Measurements from ENCODE around the gene SERTAD2.

The SERTAD2 gene

DNA sequence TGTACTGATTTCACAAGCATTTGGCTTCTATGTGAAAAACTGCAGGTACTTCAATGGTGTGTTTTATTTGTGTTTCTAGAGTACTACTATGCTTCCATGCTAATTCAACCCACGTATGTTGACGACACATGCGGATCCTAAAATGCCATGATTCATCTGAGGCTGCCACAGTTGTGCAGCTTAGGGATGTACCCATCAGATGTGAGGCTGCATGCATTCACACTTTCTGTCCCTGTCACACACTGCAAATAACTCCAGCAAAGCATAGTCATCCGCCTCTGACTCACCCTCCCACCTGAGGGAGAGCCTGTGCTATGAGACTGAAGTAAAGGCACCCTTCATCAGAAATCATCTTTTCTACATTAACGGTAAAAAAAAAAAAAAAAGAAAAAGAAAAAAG, 22.1 kb upstream of the SERTAD2 start:
- no peak for DNase-seq (ENCODE audit: extremely low read depth, low read depth)

DNA sequence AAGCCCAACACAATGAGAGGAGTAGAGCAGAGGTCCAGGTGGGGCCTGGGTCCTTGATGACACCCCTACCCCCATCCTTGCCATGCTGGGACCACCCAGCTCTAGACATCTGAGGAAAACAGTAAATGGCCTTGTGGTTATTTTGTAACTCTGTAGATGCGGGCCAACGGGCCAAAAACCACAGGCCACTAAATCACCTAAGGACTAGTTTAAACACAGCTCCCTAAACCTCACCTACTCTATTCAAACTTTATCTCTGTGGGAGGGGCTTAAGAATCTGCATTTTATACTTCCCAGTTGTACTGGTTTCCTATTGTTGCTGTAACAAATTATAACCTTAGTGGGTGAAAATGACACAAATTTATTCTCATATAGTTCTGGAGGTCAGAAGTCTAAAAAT, 19.0 kb upstream of the SERTAD2 start:
- TF ChIP-seq, protein P1, sequence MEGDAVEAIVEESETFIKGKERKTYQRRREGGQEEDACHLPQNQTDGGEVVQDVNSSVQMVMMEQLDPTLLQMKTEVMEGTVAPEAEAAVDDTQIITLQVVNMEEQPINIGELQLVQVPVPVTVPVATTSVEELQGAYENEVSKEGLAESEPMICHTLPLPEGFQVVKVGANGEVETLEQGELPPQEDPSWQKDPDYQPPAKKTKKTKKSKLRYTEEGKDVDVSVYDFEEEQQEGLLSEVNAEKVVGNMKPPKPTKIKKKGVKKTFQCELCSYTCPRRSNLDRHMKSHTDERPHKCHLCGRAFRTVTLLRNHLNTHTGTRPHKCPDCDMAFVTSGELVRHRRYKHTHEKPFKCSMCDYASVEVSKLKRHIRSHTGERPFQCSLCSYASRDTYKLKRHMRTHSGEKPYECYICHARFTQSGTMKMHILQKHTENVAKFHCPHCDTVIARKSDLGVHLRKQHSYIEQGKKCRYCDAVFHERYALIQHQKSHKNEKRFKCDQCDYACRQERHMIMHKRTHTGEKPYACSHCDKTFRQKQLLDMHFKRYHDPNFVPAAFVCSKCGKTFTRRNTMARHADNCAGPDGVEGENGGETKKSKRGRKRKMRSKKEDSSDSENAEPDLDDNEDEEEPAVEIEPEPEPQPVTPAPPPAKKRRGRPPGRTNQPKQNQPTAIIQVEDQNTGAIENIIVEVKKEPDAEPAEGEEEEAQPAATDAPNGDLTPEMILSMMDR (IDR thresholded peaks at IDR 0.05; ENCODE audit: low read depth, low read length, missing control alignments), result no peak
- H3K4me3 ChIP-seq (replicated peaks; ENCODE audit: low read depth, low read length), result no peak overlapping the region
- DNase-seq (ENCODE audit: extremely low read depth, low read depth), result no peak

More for the DNA sequence above, 22.1 kb upstream of the SERTAD2 start:
- TF ChIP-seq, protein P1 (IDR thresholded peaks at IDR 0.05; ENCODE audit: low read depth, low read length, missing control alignments), result no peak
- no peak overlapping the region for H3K4me3 ChIP-seq (replicated peaks; ENCODE audit: low read depth, low read length)

DNA sequence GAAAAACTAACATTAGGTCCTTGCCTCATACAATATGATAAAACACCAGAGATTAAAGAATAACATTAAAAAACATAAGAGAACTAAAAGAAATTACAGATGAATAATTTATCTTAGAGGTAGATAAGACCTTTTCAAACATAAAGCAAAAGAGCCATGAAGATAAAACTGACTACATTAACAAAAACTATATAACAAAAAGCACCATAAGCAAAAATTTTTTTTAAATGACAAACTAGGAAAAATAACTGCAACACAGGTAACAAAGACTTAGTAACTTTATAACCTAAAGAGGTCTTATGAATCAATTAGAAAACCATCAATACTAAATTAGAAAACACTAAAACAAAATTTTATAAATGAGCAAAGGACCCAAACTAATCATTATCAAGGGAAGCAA, 16.3 kb upstream of the SERTAD2 start:
- no peak for DNase-seq (ENCODE audit: extremely low read depth, low read depth)
- no peak overlapping the region for H3K4me3 ChIP-seq (replicated peaks; ENCODE audit: low read depth, low read length)
- TF ChIP-seq, protein P1 (IDR thresholded peaks at IDR 0.05; ENCODE audit: low read depth, low read length, missing control alignments), result no peak

DNA sequence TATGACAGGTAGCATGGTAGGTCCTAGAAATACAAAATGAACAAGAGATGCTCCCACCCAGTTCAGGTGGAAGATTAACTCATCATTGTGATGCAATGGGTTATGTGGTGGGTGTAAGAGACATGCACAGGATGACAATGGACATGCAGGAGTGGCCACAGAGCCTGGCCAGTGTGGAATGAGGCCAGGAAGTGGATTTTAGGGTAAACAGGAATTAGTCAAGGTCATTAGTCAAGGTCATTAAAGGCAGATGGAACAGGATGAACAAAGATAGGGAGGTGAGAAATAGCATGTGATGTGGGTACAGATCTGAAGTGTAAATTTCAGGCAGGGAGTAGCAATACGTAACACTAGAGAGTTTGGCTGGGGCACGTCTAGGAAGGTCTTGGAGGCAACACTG, 15.6 kb upstream of the SERTAD2 start:
- no peak for DNase-seq (ENCODE audit: extremely low read depth, low read depth)
- TF ChIP-seq, protein P1 (IDR thresholded peaks at IDR 0.05; ENCODE audit: low read depth, low read length, missing control alignments), result no peak
- H3K4me3 ChIP-seq (replicated peaks; ENCODE audit: low read depth, low read length), result no peak overlapping the region

DNA sequence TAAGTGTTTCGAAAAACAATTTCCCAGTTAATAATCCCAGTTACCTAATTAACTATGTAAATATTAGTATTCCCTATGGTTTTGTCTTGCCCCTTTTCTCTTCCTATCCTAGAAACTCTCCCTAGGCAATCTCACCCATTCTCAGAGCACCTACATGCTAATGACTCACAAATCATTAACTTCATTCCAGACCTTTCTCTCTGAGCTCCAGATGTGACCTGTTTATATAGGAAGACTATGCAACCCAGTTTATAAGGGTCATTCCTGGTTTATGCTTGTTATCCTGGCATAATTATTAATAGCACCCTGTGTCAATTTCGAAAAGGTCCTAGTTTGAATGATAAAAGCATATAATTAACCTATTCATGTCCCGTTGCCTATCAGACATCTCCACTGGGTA, 14.8 kb upstream of the SERTAD2 start:
- TF ChIP-seq, protein P1 (IDR thresholded peaks at IDR 0.05; ENCODE audit: low read depth, low read length, missing control alignments), result no peak
- H3K4me3 ChIP-seq (replicated peaks; ENCODE audit: low read depth, low read length), result no peak overlapping the region
- DNase-seq (ENCODE audit: extremely low read depth, low read depth), result no peak

DNA sequence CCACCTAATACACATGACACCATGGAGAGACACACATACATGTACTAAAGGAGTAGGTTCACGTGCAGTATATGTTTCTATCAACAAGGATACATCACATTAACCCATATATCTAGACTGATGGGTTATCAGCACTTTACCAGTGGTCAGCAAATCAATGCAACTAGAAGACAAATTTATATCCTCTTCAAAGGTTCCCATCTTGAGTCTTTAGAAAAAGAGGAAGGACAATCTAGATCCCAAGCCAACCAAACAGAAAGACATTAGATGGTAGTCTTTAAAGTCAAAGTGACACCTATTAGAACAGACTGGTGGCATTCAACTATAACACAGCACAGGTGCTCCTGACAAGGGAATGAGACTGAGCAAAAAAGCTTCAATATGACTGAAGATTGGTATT, 13.8 kb upstream of the SERTAD2 start:
- no peak for DNase-seq (ENCODE audit: extremely low read depth, low read depth)
- TF ChIP-seq, protein P1 (IDR thresholded peaks at IDR 0.05; ENCODE audit: low read depth, low read length, missing control alignments), result no peak

DNA sequence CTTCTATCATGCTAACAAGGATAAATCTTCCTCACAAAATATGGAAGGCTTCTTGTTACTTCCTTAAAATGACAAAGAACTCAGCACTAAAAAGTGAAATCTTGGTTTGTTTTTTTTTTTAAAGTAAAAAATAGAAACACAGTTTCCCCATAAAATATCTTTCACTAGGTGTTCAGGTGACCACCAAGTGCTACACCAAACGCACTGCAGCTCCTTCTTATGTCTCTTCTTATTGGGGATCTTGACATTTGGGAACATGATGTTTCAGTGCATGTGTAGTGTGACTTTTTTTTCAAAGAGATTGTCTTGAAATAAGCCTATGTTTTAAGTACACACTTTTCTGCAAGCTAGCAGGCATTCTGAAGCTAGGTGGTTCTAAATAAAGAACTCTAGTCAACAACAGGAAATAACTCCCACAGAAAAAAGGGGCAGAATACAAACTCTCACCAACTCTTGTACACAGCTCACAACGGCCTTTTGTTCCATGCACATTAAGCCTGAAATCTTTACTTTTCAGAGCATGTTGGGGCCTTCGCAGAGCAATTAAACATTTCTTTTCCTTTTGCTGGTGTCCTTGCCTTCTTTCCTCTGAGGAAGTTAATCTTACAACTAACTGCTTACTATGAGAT, 13.2 kb upstream of the SERTAD2 start:
- no peak for DNase-seq (ENCODE audit: extremely low read depth, low read depth)
- TF ChIP-seq, protein P1 (IDR thresholded peaks at IDR 0.05; ENCODE audit: low read depth, low read length, missing control alignments), result no peak
- H3K4me3 ChIP-seq (replicated peaks; ENCODE audit: low read depth, low read length), result no peak overlapping the region

More for the DNA sequence above, 13.8 kb upstream of the SERTAD2 start:
- H3K4me3 ChIP-seq (replicated peaks; ENCODE audit: low read depth, low read length), result no peak overlapping the region
